ENCODE data around the gene SLC41A3.

GRCh38 chr3:126111126-126111551 is 27.2 kb upstream of the SLC41A3 start:
- TF ChIP-seq CTCF (IDR thresholded peaks at IDR 0.05) (no peak), POLR2A (IDR thresholded peaks at IDR 0.05) (no peak), POLR2AphosphoS5 (IDR thresholded peaks at IDR 0.05) (no peak)
